IgD-negative memory B cell (primary cell): ENCODE measurements around the gene SCYL2. TPM values are rescaled to one million over a fixed set of nuclear protein-coding genes. Genes with fewer than 3 reads are reported as not detected.
"Not testable (repeated sequence)": the region's sequence is repeated elsewhere in the genome, so short reads cannot be mapped to it uniquely, and the experiment has no call there.

Experiments
- H3K27ac Mint-ChIP-seq, 3 donors: one replicate each; pipeline ENCODE4 v1.8.0; 2020 to 2022; ENCODE audit warnings: mild to moderate bottlenecking in 3 of 3, mixed read lengths in 3 of 3, moderate library complexity in 1 of 3
- H3K27me3 Mint-ChIP-seq: one replicate; pipeline ENCODE4 v1.8.0; 2021; ENCODE audit warnings: mixed read lengths
- H3K36me3 Mint-ChIP-seq: one replicate; pipeline ENCODE4 v1.8.0; 2020; ENCODE audit warnings: mild to moderate bottlenecking, mixed read lengths
- H3K4me1 Mint-ChIP-seq, 3 donors: one replicate each; pipeline ENCODE4 v1.8.0; 2020 to 2022; ENCODE audit warnings: mixed read lengths in 3 of 3, mild to moderate bottlenecking in 1 of 3
- H3K4me3 Mint-ChIP-seq, 4 donors: one replicate each; pipeline ENCODE4 v1.8.0; 2020 to 2022; ENCODE audit warnings: mild to moderate bottlenecking in 4 of 4, mixed read lengths in 4 of 4, moderate library complexity in 3 of 4
- H3K9me3 Mint-ChIP-seq, 3 donors: one replicate each; pipeline ENCODE4 v1.8.0; 2020 to 2021; ENCODE audit warnings: mixed read lengths in 3 of 3, mild to moderate bottlenecking in 1 of 3
- polyA plus RNA-seq: library from polyadenylated mRNA; unstranded; fragments of 300-500 nt; fragmentation: Illumina TruSeq; gene quantifications from one replicate; pipeline ENCODE4 v1.2.3, GENCODE V29; 2021

SCYL2 gene
- polyA plus RNA-seq, result 19.3 TPM

GRCh38 chr12:100266835-100267602 lies at the start of gene SCYL2, which contains the start of gene DEPDC4:
Gene SCYL2, plus strand, starts transcription at chr12:100267177. Its CDS starts 15,794 bp downstream, at chr12:100282971.
Gene DEPDC4, minus strand, starts transcription at chr12:100267079. Its CDS starts 3 bp downstream, at chr12:100267076.
- H3K36me3 Mint-ChIP-seq, result peaks cover 4% of the 10 kb centered on the region
- no peaks in the 10 kb centered on the region for H3K27me3 Mint-ChIP-seq

GRCh38 chr12:100219328-100220109 lies 47.5 kb upstream of the SCYL2 start:
- Mint-ChIP-seq H3K9me3 (no peaks in the 10 kb centered on the region), H3K36me3 (peaks cover 2% of the 10 kb centered on the region), H3K27ac (no peak overlapping the region), H3K4me1 (peaks cover 0 to 8% (median 7%) of the 10 kb centered on the region in 3 donors), H3K4me3 (no peak overlapping the region), H3K27me3 (no peaks in the 10 kb centered on the region)

More at GRCh38 chr12:100266835-100267602, at the start of gene SCYL2, which contains the start of gene DEPDC4:
- H3K27ac Mint-ChIP-seq, result peak within 1 kb of the TSS; percentile 92 to 98 (median 95)
- H3K4me1 Mint-ChIP-seq, result peaks cover 15 to 29% (median 18%) of the 10 kb centered on the region in 3 donors
- no peaks in the 10 kb centered on the region for H3K9me3 Mint-ChIP-seq
- H3K4me3 Mint-ChIP-seq, result peak within 1 kb of the TSS; percentile 95 to 100 (median 96)

GRCh38 chr12:100221523-100221922 lies 45.5 kb upstream of the SCYL2 start:
- H3K9me3 Mint-ChIP-seq, result no peaks in the 10 kb centered on the region
- H3K27me3 Mint-ChIP-seq, result no peaks in the 10 kb centered on the region
- no peak overlapping the region for H3K4me3 Mint-ChIP-seq
- H3K4me1 Mint-ChIP-seq, result no peaks in the 10 kb centered on the region
- peaks cover 4% of the 10 kb centered on the region for H3K36me3 Mint-ChIP-seq
- no peak overlapping the region for H3K27ac Mint-ChIP-seq

- H3K36me3 Mint-ChIP-seq, H3K27me3 Mint-ChIP-seq, H3K4me3 Mint-ChIP-seq, H3K4me1 Mint-ChIP-seq, H3K27ac Mint-ChIP-seq, H3K9me3 Mint-ChIP-seq: not testable (repeated sequence)
Measured at GRCh38 chr12:100222173-100222572, 44.8 kb upstream of the SCYL2 start.

GRCh38 chr12:100225491-100225890 lies 41.5 kb upstream of the SCYL2 start:
- H3K4me3 Mint-ChIP-seq, result no peak overlapping the region
- peaks cover 7% of the 10 kb centered on the region for H3K36me3 Mint-ChIP-seq
- no peaks in the 10 kb centered on the region for H3K9me3 Mint-ChIP-seq
- H3K27me3 Mint-ChIP-seq, result no peaks in the 10 kb centered on the region
- H3K27ac Mint-ChIP-seq, result no peak overlapping the region
- no peaks in the 10 kb centered on the region for H3K4me1 Mint-ChIP-seq

GRCh38 chr12:100229036-100229635 lies 37.8 kb upstream of the SCYL2 start:
- no peaks in the 10 kb centered on the region for H3K9me3 Mint-ChIP-seq
- no peak overlapping the region for H3K4me3 Mint-ChIP-seq
- no peaks in the 10 kb centered on the region for H3K27me3 Mint-ChIP-seq
- H3K27ac Mint-ChIP-seq, result peak overlapping the region in 1 of 3 donors; percentile 39
- H3K4me1 Mint-ChIP-seq, result no peaks in the 10 kb centered on the region
- peaks cover 5% of the 10 kb centered on the region for H3K36me3 Mint-ChIP-seq

- H3K36me3 Mint-ChIP-seq, result peaks cover 5% of the 10 kb centered on the region
- H3K9me3 Mint-ChIP-seq, result no peaks in the 10 kb centered on the region
- no peaks in the 10 kb centered on the region for H3K27me3 Mint-ChIP-seq
- H3K27ac Mint-ChIP-seq, result no peak overlapping the region
- H3K4me1 Mint-ChIP-seq, result no peaks in the 10 kb centered on the region
- H3K4me3 Mint-ChIP-seq, result no peak overlapping the region
Measured at GRCh38 chr12:100229876-100230275, 37.1 kb upstream of the SCYL2 start.

GRCh38 chr12:100231873-100232272 lies 35.1 kb upstream of the SCYL2 start:
- not testable (repeated sequence) for H3K4me1 Mint-ChIP-seq, H3K4me3 Mint-ChIP-seq, H3K27me3 Mint-ChIP-seq, H3K9me3 Mint-ChIP-seq, H3K36me3 Mint-ChIP-seq, H3K27ac Mint-ChIP-seq

- Mint-ChIP-seq H3K4me1 (no peaks in the 10 kb centered on the region), H3K4me3 (no peak overlapping the region), H3K27ac (no peak overlapping the region), H3K36me3 (no peaks in the 10 kb centered on the region), H3K9me3 (no peaks in the 10 kb centered on the region), H3K27me3 (no peaks in the 10 kb centered on the region)
Measured at GRCh38 chr12:100234166-100234565, 32.8 kb upstream of the SCYL2 start.

- H3K4me3 Mint-ChIP-seq, result no peak overlapping the region
- H3K36me3 Mint-ChIP-seq, result no peaks in the 10 kb centered on the region
- H3K4me1 Mint-ChIP-seq, result no peaks in the 10 kb centered on the region
Measured at GRCh38 chr12:100234591-100235304, 32.2 kb upstream of the SCYL2 start.

GRCh38 chr12:100238801-100239200 lies 28.2 kb upstream of the SCYL2 start:
- Mint-ChIP-seq H3K36me3 (peaks cover 2% of the 10 kb centered on the region), H3K4me3 (no peak overlapping the region), H3K9me3 (no peaks in the 10 kb centered on the region)

More at GRCh38 chr12:100234591-100235304, 32.2 kb upstream of the SCYL2 start:
- no peaks in the 10 kb centered on the region for H3K9me3 Mint-ChIP-seq
- no peak overlapping the region for H3K27ac Mint-ChIP-seq
- no peaks in the 10 kb centered on the region for H3K27me3 Mint-ChIP-seq

GRCh38 chr12:100239589-100239988 lies 27.4 kb upstream of the SCYL2 start:
- Mint-ChIP-seq H3K36me3 (peaks cover 2% of the 10 kb centered on the region), H3K9me3 (no peaks in the 10 kb centered on the region), H3K4me3 (no peak overlapping the region), H3K27me3 (no peaks in the 10 kb centered on the region), H3K27ac (no peak overlapping the region), H3K4me1 (no peaks in the 10 kb centered on the region)

More at GRCh38 chr12:100238801-100239200, 28.2 kb upstream of the SCYL2 start:
- Mint-ChIP-seq H3K27ac (no peak overlapping the region), H3K27me3 (no peaks in the 10 kb centered on the region), H3K4me1 (no peaks in the 10 kb centered on the region)

- H3K27me3 Mint-ChIP-seq, result no peaks in the 10 kb centered on the region
- peaks cover 2% of the 10 kb centered on the region for H3K36me3 Mint-ChIP-seq
- H3K9me3 Mint-ChIP-seq, result no peaks in the 10 kb centered on the region
- no peak overlapping the region for H3K4me3 Mint-ChIP-seq
- peak overlapping the region in 1 of 3 donors; percentile 81 for H3K27ac Mint-ChIP-seq
- no peaks in the 10 kb centered on the region for H3K4me1 Mint-ChIP-seq
Measured at GRCh38 chr12:100243137-100243536, 23.8 kb upstream of the SCYL2 start.

GRCh38 chr12:100247765-100248164 lies 19.2 kb upstream of the SCYL2 start:
- Mint-ChIP-seq H3K36me3 (peaks cover 2% of the 10 kb centered on the region), H3K27ac (no peak overlapping the region), H3K27me3 (no peaks in the 10 kb centered on the region), H3K9me3 (no peaks in the 10 kb centered on the region), H3K4me1 (no peaks in the 10 kb centered on the region), H3K4me3 (no peak overlapping the region)

- Mint-ChIP-seq H3K9me3 (no peaks in the 10 kb centered on the region), H3K27ac (no peak overlapping the region), H3K27me3 (no peaks in the 10 kb centered on the region), H3K4me1 (no peaks in the 10 kb centered on the region), H3K4me3 (no peak overlapping the region), H3K36me3 (no peaks in the 10 kb centered on the region)
Measured at GRCh38 chr12:100248886-100249285, 18.1 kb upstream of the SCYL2 start.
